ENCODE results near the gene SIGLECL1.

DNA sequence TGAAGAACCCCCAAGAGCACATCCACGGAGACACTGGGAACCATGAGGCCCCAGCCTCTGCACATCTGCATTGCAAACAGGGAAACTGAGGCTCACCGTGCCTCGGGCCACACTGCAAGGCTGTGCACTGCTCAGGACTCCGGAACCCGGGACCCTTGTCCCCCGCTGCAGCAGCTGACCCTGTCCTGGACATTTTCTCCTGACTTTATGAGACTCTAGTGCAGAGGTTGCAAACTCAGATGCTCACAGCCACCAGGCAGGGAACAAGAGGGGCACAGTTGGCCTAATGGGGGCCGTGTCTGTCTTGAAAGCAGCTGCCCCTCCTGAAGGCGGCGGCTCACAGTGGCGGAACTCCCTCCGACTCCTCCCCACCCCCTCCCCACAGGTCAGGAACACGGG is 44.1 kb downstream of the SIGLECL1 start:
- TF ChIP-seq, protein P1, sequence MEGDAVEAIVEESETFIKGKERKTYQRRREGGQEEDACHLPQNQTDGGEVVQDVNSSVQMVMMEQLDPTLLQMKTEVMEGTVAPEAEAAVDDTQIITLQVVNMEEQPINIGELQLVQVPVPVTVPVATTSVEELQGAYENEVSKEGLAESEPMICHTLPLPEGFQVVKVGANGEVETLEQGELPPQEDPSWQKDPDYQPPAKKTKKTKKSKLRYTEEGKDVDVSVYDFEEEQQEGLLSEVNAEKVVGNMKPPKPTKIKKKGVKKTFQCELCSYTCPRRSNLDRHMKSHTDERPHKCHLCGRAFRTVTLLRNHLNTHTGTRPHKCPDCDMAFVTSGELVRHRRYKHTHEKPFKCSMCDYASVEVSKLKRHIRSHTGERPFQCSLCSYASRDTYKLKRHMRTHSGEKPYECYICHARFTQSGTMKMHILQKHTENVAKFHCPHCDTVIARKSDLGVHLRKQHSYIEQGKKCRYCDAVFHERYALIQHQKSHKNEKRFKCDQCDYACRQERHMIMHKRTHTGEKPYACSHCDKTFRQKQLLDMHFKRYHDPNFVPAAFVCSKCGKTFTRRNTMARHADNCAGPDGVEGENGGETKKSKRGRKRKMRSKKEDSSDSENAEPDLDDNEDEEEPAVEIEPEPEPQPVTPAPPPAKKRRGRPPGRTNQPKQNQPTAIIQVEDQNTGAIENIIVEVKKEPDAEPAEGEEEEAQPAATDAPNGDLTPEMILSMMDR (IDR thresholded peaks at IDR 0.05; ENCODE audit: borderline replicate concordance, extremely low read depth, low read length, poor library complexity, severe bottlenecking): no peak
- TF ChIP-seq EZH2 (IDR thresholded peaks at IDR 0.05; ENCODE audit: borderline replicate concordance, low read depth, low read length, severe bottlenecking): no peak
